RWPE1 (cell line): ENCODE data around the gene LMBR1.
"Not testable (repeated sequence)": the region's sequence is repeated elsewhere in the genome, so short reads cannot be mapped to it uniquely, and the experiment has no call there.

Source experiments
- CTCF ChIA-PET: fragments of 350-600 bp; sonication (Branson Sonifier 250); formaldehyde crosslinking; extraction: SDS; loops from one replicate; lab custom pipeline; 2021; lab: Yijun Ruan, JAX
- POLR2A ChIA-PET: fragments of 400-600 bp; formaldehyde crosslinking; extraction: SDS; loops from one replicate; lab custom pipeline; 2020; ENCODE audit warnings: antibody characterized with exemption; ENCODE audit not compliant: low non-redundant PET; lab: Yijun Ruan, JAX
- DNase-seq: peaks from one replicate; pipeline ENCODE4 v3.0.0; 2012; ENCODE audit warnings: low spot score
- H3K27ac ChIP-seq: fragments of 450-650 bp; 2 replicates; pipeline ENCODE4 v1.5.1; 2017
- TF ChIP-seq, protein P1 (sequence below): fragments of 450-650 bp; conservative IDR thresholded peaks from 2 replicates; pipeline ENCODE4 v1.5.1; 2017; ENCODE audit warnings: low read depth, mild to moderate bottlenecking

The LMBR1 gene

DNA sequence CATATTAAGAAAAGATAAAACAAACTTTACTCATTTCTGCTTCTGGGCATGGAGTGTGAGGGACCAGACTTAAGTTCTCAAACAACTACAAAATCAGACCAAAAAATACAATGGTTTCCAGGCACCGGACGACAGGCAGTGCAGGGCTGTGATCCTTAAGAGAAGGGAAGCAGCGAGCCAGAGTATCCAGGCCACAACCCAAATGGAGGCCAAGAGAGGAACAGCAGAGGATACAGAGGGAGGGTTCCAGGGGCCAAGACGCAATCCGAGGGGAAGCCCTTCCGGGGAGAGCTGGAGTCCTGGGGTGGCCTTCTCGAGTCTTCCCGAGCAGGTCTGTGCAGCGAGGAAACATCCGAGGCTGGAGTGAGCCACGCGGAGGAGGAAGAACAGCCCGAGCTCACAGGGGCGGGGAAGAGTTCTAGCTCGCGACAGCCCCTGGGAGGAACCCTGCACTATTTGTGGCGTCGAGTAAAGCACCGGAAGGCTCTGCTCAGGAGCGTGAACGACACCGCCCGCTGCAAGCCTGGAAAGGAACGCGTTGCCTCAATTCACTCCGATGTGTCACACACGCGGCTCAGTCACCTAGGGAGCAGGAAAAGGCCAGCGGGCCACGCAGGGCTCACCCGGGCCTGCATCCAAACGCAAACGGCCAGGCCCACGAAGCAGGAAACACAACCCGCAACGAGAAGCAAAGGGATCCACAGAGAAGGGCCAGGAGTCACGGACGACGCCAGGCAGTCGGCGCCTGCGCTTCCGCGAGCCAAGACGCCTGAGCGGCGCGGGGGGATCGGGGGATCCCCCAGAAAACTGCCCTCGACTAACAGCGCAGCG, 253.3 kb downstream of the LMBR1 start:
- H3K27ac ChIP-seq: peak overlapping the region; percentile 87
- POLR2A ChIA-PET: no interaction called here
- peak; percentile 6 for DNase-seq
- CTCF ChIA-PET: no interaction called here
- TF ChIP-seq, protein P1, sequence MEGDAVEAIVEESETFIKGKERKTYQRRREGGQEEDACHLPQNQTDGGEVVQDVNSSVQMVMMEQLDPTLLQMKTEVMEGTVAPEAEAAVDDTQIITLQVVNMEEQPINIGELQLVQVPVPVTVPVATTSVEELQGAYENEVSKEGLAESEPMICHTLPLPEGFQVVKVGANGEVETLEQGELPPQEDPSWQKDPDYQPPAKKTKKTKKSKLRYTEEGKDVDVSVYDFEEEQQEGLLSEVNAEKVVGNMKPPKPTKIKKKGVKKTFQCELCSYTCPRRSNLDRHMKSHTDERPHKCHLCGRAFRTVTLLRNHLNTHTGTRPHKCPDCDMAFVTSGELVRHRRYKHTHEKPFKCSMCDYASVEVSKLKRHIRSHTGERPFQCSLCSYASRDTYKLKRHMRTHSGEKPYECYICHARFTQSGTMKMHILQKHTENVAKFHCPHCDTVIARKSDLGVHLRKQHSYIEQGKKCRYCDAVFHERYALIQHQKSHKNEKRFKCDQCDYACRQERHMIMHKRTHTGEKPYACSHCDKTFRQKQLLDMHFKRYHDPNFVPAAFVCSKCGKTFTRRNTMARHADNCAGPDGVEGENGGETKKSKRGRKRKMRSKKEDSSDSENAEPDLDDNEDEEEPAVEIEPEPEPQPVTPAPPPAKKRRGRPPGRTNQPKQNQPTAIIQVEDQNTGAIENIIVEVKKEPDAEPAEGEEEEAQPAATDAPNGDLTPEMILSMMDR: no peak

DNA sequence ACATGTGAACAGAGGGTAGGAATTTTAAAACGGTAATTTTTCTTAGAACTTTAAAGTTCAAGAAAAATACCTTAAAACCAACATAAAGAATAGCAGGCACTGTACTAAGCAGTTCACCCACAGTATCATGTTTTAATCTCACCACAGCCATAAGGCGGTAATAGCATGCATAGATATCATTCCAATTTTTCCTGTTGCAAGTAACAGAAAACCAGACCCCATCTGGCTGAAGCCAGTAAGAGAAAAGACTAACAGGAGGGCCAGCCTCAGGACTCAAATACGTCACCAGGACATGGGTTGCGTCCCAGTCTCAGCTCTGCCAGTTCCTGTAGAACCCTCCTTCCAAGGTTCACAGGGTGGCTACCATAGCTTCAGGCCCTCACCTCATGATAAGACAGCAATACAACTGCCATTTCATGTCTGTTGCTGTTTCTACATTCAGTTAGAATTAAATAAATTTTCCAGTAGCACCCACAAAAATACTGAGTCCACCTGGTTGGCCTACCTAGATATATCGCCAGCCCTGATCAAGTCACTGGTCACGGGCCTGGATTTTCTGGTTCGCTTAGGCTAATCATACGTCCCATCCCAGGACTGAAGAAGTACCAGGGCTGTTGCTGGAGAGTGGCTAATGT, 254.4 kb downstream of the LMBR1 start:
- ChIA-PET CTCF (interaction anchor here (0.8 kb wide), 1 partner anchor 700 kb away, joined by 3 read pairs; no protein-coding TSS in a partner anchor), POLR2A (no interaction called here)
- no peak for DNase-seq
- TF ChIP-seq, protein P1: no peak
- H3K27ac ChIP-seq: no peak overlapping the region

- CTCF ChIA-PET, DNase-seq, POLR2A ChIA-PET: not testable (repeated sequence)
Observed at GRCh38 chr7:156637093-156637492, 255.9 kb downstream of the LMBR1 start.

GRCh38 chr7:156635529-156636385, 257.2 kb downstream of the LMBR1 start:
- TF ChIP-seq, protein P1: no peak
- no peak for DNase-seq
- POLR2A ChIA-PET: interaction anchor here (0.5 kb wide), 1 partner anchor 128 kb away, joined by 3 read pairs; no protein-coding TSS in a partner anchor
- no peak overlapping the region for H3K27ac ChIP-seq
- CTCF ChIA-PET: no interaction called here

More at GRCh38 chr7:156637093-156637492, 255.9 kb downstream of the LMBR1 start:
- H3K27ac ChIP-seq: not testable (repeated sequence)

- TF ChIP-seq, protein P1: no peak
- ChIA-PET CTCF (no interaction called here), POLR2A (no interaction called here)
- no peak for DNase-seq
- H3K27ac ChIP-seq: no peak overlapping the region
Observed at GRCh38 chr7:156634117-156634516, 258.9 kb downstream of the LMBR1 start.

DNA sequence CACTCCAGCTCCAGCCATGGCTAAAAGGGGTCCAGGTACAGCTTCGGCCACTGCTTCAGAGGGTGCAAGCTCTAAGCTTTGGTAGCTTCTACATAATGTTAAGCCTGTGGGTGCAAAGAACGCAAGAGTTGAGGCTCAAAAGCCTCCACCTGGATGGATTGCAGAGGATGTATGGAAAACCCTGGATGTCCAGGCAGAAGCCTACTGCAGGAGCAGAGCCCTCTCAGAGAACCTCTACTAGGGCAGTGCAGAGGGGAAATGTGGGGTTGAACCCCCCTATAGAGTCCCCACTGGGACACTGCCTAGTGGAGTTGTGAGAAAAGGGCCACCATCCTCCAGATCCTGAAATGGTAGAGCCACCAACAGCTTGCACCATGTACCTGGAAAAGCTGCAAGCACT, 263.1 kb downstream of the LMBR1 start:
- ChIA-PET CTCF (no interaction called here), POLR2A (no interaction called here)
- DNase-seq: no peak
- TF ChIP-seq, protein P1: no peak
- no peak overlapping the region for H3K27ac ChIP-seq
